Stimulated activated CD4-positive, alpha-beta T cell treated with anti-CD3 and anti-CD28 coated beads, Interleukin-15, amount 100 ng/mL, for 24 hours (primary cell): ENCODE results near the gene RPL35.

Experiments
- DNase-seq: peaks from one replicate; pipeline ENCODE4 v3.0.0-alpha.2; 2020

RPL35 gene

DNA sequence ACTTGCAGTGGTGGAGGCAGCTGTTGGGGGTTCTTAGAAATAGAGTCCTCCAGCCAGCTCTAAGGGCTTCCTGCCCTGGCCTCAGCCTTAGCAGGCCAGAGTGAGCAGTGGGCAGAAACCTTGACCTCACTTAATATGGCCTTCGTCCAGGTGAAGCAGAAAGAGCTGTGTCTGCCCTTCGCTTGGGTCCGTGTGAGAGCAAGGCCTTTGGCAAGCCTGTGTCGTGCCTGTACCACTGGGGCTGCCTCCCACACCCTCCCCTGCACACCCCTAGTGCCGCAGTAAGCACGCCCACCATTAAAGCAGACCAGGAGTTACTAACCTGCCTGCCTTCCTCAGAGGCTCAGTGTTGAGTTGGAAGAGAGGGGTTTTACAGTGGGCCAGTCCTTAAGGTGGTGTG is 13.7 kb upstream of the RPL35 start:
- DNase-seq, result no peak

DNA sequence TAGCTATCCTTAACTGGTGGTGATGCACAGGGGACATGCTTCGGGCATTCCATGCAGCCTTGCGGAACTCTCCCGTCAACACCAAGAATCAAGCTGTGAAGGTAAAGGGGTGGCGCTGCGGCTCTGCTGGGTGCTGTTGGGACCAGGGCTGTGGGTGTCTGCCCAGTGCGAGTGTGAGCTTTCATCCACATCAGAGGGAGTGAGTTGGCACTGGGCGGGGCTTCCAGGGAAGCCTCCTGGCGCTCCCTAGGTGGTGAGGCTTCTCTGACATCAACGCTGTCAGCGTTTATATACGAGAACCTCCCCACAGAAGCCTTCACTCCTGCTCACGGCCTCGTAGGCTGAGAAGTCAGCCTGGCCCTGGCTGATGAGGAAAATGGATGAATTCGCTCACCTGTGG is 11.9 kb upstream of the RPL35 start:
- peak; percentile 50 for DNase-seq

DNA sequence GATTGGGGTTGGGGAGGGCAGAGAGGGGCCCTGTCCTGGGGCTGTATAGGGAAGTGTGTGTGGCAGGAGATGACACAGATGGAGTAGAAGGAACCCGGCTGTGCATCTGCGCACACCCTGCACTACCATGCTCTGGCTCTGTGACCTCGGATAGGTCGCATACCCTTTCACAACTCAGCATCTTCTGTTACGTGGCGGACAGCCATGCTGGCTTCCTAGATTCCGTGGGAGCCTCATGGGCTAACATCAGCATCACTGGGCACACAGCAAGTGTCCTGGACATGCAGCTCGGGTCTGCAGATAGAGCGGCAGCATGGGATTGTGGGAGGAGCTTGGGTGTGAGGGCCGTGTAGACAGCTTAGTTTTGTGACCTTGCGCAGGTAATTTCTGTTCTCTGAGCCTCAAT is 9.4 kb upstream of the RPL35 start:
- no peak for DNase-seq

DNA sequence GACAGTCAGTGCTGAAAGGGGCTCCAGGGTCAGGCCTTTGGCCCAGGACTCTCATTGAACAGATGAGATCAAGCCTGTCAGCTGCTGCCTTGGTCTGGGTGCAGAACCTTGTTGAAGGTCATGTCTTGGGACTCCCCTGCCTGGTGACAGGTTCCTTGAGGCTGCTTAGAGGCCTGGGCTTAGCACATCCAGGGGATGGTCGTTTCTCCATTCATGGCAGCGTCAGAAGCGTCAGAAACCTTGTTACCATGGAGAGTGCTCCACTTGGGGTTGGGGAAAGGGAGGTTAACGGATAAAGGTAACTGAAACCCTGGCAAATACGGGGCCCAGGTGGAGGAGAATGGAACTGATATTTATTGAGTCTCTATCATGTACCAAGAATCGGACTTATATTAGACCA is 9.0 kb upstream of the RPL35 start:
- DNase-seq, result no peak

DNA sequence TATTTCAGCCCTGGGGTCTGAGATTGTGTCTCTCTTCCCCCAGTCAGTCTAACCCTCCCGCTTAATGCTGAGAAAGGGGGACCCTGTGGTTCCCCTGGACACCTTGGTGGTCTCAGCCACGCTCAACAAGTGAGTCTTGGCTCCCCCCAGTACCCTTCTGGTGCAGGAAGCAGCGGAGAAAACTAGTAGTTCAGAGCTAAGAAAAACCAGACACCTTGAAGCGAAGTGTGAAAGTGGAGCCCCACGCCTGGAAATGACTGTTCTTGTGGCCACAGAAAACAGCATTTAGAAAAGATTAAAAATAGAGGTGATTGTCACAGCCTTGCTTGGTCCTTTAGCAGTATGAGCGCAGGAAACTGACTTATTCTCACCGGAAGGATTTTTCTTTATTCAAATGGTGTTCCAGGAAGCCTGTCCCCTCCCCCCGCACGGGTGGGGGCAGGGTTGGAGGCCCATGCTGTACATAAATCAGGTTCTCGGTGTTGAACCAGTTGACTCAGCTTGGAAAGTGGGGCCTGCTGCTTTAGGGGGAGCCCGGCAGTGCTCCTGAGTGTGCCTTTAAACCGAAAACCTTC is 8.3 kb upstream of the RPL35 start:
- peak; percentile 94 for DNase-seq

DNA sequence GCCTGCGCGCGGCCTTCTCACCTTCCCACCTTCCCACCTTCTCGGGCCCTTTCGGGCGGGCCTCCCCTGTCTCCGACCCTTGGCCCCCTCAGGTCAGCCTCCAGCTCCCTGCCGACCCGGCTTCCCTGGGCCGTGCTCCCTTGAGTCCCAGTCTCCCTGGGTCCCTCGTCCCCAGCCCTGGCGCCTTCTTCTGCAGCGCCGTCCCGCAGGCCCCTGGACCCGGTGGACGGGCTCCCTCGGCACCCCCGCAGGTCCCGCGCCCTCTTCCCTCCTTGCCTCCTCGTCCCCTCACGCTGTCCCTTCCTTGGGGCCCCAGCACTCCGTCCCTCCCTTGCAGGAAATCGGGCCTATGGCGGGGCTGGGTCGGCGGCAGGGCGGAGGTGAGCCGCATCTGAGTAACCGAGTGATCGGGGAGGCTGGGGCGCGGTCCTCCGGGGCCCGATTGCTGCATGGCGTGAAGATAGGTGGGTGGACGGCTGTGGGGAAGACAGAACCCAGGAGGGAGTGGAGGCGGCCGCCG is 7.8 kb upstream of the RPL35 start:
- peak; percentile 59 for DNase-seq

DNA sequence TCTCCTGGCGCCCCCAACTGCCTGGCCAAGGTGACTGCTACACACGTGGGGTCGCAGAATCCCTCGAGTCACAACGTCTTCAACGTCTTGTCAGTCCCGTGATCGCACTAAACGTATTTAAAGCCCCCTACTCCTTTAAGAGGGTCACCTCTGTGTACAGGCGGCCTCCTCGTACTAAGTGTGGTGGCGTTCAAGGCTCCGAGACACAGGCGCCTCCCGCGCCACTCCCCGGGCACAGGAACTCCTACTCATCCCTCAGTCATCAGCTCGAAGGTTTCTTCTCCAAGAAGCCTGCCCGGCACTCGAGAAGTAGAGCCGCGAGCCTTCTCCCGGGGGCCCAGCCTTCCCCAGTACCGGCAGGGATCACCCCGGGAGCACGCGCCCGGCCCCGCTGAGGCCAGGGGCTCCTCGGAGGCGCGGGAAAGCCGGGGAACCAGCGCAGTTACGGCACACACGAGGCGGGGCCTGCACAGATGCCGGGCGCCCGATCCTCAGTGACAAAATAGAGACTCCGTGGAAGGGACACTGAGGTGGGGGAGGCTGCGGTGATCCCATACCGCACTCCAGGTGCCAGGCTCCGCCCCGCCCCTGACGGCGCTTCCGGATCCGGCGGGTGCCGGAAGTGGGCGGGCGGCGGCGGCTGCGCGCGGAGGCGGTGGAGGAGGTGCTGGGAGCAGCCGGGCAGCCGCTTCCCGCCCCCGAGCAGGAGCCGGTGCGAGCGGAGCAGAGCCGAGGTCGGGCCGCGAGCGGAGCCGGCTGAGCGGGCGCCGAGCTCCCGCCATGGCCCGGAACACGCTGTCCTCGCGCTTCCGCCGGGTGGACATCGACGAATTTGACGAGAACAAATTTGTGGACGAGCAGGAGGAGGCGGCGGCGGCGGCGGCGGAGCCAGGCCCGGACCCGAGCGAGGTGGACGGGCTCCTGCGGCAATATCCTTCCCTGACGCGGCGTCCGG is 7.0 kb upstream of the RPL35 start:
- peak; percentile 94 for DNase-seq

DNA sequence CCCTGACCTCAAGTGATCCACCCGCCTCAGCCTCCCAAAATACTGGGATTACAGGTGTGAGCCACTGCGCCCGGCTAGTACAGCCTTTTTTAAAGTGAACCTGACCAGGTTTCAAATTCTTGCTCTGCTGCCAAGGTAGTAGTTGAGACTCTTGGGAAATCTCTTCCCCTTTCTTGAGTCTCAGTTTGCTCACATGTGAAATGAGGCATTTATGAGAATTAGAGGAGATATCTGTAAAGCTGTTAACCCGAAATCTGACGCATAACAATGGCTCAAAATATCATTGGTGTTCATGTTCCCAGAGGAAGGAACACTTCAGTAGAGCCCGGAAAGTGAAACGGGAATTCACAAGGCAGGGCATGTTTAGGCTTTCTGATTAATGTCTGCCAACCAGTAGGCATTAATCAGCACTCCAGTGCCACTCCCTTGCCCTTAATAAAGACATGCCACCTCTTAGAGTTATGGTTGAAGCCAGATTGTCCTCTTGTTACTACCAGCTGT is 1.7 kb upstream of the RPL35 start:
- DNase-seq, result no peak

DNA sequence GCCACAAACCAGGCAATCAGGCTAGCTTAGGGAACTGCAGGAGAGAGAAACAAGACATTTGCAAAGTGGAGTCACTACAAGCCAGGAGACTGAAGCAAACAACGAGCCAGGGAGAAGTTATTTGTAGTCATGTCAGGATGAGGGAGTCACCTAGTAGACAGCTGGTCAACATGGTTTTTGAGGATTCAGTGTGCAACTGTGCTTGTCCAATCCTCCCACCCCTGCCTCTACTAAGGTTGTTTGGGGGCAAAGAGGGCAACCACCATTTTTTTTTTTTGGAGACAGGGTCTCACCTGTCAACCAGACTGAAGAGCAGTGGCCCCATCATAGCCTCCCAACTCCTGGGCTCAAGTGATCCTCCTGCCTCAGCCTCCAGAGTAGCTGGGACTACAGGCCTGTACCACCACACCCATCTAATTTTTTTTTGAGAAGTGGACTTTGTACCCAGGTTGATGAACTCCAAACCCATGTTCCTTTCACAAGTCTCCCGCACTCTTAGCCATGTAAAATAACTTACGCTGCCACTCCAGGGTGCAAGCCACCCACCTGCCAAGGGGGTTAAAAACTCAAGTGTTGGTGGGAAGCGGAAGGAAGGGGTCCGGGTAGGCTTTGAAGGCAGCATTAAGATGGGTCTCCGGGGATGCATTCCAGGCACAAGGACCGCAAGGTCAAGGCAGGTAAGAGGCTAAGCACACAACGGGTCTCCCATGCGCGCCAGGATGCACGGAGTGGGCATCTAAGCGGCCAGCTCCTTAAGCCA is 995 bp downstream of the RPL35 start:
- no peak for DNase-seq

DNA sequence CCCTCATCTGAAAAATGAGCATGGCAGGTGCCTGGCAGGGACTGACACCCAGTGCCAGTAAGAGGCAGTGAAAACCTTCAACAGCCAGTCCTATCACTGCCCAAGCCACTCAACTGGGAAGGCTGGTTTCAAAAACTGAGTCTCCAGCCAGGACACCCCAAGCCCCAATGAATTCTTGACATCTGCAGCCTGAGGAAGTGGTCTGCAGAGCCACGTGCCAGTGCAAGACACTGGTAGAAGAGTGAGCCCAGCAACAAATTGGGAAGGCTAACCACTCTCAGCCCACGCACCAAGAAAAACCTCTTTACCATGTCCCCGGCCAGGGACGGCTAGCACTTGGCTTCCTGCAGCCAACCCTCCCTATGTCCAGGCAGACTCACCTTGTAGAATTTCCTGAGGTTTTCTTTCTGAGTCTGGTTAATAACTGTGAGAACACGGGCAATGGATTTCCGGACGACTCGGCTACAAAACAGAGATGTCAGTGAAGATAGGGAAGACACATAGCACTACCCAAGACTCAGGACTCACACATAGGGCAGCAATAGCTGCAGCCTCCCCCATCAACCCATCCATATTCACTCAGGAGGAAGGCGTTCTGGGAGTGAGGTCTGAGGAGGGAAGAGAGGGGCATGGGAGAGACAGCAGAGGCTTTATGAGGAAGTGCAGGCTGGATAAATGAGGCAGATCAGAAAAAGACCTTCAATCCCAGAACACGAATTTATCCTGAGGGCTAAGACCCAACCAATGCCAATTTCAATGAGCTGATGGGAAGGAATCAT is 1.8 kb downstream of the RPL35 start:
- DNase-seq, result no peak

DNA sequence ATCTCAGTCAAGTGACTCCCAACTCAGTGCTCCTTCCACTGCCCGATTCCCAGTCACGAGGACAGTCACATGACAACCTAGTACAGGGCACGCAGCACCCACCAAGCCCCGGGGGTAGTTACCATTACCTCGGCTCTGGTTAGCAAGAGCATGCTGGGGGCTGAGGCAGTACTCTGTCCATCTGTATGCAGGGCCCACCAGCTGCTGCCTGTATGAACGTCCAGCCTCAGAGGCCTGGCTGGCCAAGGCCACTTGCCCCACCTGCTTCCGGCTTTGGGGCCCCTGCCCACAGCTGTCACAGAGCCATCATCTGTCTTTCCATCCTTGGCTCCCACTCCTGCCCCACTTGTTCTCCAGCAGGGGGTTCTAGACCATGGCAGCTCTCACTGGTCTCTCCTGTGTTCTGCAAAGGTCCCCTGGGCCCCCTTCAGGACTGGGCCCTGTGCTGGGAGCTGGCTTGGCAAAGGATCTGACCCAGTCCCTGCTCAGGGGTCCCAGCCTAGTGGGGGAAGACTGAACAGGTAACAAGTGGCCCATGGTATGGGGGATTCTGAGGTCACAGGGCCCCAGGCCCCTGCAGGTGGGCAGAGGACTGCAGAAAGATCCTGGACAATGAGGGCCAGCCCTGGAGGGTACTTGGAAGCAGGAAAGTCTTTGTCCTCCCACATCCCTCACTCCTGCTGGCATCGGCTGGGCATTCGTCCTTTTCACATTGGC is 3.3 kb downstream of the RPL35 start:
- no peak for DNase-seq

DNA sequence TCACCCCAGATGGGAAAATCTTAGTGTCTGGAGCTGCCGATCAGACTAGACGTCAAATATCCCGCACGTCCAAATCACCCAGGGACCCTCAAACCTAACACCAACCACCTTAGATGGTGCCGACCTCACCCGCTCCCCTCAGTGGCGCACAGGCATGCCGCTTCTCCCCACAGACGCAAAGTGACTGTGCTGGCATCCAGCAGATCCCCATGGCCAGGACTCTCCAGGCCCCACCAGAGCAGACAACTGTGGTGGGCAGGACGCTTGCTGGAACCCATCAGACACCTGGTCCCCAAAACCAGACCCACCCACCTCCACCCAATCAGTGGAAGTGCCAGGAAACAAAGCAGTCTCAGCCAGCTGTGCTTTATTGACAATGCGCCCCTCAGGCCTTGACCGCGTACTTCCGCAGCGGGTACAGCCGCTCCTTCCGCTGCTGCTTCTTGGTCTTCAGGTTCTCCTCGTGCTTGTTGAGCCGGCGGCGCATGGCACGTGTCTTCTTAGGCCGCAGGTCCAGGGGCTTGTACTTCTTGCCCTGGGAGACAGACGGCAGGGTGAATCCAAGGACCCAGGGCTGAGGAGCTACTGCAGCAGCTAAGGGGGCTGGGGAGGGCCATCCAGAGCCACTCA is 4.1 kb downstream of the RPL35 start:
- DNase-seq, result no peak

DNA sequence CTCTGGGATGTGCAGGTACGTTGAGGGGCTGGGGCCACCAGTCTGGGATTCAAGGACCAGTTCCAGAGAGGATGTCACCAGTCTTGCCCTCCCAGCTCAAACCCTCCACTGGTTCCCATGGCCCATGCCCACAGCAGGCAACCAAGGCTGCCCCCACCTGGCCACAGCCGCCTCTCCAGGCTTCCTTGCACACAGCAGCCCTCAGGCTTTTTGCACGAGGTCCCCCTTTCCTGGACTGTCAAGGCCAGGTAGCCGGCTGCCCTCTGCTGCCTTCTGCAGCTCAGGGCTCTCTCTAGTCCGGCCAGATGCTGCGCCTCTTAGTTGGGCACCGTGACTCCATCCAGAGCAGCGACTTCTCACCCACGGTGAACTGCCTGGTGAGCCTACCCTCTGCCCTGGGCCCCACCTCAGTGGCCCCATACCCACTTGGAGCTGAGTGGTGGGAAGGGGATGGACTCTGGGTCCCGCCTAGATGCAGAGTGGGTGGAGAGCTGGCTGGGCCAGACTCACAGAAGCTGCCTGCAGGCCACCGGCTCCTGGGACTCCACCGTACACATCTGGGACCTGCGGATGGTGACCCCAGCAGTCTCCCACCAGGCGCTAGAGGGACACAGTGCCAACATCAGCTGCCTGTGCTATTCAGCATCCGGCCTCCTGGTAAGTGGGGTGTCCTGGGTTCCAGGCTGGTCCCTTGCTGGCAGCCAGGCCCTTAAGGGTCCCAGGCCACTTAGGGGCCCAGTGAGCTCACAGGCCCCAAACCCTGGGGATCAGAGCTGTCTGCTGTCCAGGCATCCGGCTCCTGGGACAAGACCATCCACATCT is 5.6 kb downstream of the RPL35 start:
- peak; percentile 65 for DNase-seq

DNA sequence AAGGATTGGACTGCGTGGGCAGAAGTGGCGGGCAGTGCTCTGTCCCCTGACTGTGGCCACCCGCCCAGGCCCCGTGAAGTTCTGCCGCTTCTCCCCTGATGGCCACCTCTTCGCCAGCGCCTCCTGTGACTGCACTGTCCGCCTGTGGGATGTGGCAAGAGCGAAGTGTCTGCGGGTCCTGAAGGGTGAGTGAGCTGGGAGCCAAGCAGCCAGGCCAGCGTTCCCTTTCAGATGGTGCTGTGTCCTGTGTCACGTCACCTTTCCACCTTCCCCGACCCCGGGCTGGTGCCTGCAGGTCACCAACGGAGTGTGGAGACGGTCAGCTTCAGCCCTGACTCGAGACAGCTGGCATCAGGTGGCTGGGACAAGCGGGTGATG is 6.2 kb downstream of the RPL35 start:
- no peak for DNase-seq

DNA sequence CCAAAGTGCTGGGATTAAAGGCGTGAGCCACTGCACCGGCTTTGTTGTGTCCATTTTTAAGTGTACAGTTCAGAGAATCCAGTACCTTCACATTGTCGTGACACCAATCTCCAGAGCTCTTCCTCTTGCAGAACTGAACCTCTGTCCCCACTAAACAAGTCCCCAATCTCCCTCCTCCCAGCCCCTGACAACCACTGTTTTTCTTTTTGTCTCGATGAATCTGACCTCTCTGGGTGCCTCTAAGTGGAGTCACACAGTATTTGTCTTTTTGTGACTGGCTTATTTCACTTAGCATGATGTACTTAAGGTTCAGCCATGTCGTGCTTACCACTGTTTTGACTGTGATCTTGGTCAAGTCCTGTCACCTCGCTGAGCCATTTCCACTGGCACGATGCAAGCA is 6.9 kb downstream of the RPL35 start:
- no peak for DNase-seq

DNA sequence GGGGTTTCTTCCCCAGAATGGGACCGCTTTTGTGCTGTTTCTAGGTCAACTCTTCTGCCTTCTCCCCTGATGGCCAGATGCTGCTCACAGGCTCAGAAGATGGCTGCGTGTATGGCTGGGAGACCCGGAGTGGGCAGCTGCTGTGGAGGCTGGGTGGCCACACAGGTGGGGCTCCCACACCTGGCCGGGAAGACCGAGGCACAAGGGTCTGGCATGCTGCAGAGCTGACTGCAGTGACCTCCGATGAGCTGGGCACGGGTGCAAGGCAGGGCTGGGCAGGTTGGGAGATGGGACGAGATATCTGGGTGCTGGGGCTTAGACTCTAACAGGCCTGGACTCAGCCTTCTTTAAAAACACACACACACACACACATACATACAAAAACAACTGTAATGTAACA is 7.6 kb downstream of the RPL35 start:
- DNase-seq, result no peak

DNA sequence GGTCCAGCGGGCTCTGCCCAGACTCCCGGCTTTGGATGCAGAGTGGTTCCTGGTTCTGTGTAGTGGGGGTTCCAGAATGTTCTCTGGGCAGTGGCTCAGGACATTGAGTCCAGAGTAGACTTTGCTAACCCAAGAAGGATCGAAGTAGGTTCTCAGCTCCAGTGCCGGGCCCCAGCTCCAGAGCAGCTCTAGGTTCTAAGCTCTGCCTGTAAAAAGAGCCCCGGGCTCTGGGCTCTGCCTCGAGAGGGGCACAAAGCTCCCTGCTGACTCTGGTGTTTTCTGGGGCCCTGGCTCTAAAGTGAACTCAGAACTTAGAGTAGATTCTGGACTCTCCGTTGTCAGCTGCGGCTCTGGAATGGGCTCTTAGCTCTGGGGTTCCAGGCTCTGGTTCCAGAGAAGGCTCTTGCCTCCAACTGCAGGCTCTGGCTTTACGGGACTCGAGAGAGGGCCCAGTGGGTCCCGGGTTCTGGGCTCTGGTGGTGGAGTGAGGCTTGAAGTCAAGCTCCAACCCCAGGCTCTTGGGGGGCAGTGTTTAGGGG is 8.1 kb downstream of the RPL35 start:
- no peak for DNase-seq

DNA sequence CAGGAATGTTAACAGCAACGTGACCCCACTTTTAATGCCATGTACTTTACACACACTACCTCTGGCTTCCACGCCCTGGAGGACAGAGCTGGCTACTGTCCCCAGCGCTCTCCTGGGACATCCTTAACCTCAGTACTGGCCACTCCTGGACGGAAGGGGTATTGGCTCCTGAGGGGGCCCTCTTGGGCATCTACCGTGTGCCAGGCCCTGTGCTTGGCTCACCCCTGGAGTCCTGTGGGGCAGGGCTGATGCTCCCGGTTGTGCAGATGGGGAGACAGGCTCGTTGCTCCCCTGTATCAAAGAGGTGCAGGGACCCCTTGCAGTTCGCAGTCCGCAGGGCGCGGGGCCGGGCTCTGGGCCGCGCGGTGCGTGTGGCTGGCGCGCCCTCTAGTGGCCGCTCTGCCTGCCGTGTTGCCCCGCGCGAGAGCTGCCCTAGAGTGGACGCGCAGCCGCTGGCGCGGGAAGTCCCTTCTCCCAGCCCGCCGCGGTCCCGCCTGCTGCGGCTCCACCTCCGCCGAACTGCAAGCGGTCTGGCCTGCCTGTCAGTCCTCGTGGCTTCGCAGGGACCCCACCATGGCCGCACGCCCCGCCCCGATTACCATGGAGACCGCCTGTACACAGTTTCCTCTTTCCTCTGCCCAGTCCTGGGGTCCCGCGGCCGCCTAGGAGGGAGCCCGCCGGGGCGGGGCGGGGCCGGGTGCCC is 8.8 kb downstream of the RPL35 start, which contains the start of gene WDR38:
Gene WDR38, plus strand, starts transcription at position 632 of the 703 bp plus-strand sequence. CDS start 72 bp downstream, outside the sequence.
- DNase-seq, result peak; percentile 81

DNA sequence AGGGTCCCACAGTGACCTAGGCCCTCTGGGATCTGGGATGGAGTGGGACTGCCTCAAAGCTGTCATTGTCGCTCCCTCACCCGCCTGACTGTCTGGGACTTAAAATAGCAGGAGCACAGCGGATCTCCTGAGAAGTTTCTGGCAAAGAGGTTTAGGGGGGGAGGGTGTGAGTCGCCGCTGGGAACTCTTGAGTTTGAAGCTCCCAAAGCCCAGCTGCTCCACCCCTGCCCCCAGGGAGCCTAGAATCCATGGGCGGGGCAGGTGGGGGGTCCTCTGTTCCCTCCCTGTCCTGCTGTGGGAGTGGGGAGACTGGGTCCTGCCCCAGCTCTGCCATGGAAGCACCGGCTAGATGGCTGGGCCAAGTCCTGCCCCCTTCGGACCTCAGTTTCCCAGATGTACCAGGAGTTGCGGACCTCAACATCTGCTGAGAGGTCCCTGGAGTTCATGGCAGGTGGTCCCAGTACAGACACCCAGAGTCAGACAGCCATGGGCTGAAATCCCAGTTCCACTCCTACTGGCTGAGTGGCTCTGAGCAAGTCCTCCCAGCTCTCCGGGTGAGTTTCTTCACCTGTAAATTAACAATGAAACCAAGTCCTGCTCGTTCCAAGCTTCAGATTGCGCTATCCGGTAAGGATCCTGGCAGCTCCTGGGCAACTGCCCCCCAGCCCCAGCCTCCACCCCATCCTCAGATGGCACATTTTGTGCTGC is 9.5 kb downstream of the RPL35 start:
- DNase-seq, result no peak
